ENCODE results near the gene GNAT1. TPM values are rescaled to one million over a fixed set of nuclear protein-coding genes. Genes with fewer than 3 reads are reported as not detected.

The GNAT1 gene
- total and polyA plus RNA-seq, 2 of the 13 experiments (the other 11 are each of a cell fraction or from before 2014, with no cell fraction given), result 0.15 TPM; not detected in 1

DNA sequence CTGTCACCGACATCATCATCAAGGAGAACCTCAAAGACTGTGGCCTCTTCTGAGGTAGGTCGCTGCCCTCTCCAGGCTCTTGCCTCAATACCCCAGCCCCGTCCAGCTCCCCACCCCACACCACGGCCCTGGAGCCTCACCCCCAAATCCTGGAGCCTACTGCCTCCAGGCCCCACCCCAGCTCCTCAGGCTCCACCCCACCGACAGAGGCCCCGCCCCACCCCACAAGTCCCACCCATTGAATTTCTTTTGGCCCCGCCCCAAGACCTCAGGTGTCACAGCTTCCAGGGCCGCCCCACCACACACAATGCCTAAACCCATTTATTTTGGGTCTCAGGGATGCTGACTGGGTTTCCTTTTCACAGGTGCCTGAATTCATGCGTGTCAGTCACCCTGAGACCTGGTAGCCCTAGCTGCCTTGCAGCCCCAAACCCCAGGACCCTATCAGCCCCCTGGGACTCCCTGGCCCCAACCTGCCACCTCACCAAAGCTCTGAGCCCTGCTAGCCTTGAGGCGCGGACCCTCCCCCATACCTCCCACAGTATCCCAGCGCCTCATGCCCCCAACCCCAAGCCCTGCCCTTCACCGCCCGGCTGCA, 3.6 kb downstream of the GNAT1 start (continued):
- TF ChIP-seq, protein P1, sequence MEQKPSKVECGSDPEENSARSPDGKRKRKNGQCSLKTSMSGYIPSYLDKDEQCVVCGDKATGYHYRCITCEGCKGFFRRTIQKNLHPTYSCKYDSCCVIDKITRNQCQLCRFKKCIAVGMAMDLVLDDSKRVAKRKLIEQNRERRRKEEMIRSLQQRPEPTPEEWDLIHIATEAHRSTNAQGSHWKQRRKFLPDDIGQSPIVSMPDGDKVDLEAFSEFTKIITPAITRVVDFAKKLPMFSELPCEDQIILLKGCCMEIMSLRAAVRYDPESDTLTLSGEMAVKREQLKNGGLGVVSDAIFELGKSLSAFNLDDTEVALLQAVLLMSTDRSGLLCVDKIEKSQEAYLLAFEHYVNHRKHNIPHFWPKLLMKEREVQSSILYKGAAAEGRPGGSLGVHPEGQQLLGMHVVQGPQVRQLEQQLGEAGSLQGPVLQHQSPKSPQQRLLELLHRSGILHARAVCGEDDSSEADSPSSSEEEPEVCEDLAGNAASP (CRISPR knock-in tag; IDR thresholded peaks at IDR 0.05; ENCODE audit: borderline replicate concordance), result no peak
- TF ChIP-seq, protein P2, sequence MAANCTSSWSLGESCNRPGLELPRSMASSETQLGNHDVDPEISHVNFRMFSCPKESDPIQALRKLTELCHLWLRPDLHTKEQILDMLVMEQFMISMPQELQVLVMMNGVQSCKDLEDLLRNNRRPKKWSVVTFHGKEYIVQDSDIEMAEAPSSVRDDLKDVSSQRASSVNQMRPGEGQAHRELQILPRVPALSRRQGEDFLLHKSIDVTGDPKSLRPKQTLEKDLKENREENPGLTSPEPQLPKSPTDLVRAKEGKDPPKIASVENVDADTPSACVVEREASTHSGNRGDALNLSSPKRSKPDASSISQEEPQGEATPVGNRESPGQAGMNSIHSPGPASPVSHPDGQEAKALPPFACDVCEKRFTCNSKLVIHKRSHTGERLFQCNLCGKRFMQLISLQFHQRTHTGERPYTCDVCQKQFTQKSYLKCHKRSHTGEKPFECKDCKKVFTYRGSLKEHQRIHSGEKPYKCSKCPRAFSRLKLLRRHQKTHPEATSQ (CRISPR knock-in tag; IDR thresholded peaks at IDR 0.05; ENCODE audit: borderline replicate concordance), result no peak
- TF ChIP-seq ZSCAN31 (CRISPR knock-in tag; IDR thresholded peaks at IDR 0.05; ENCODE audit: low read depth) (no peak), ZBTB21 (CRISPR knock-in tag; IDR thresholded peaks at IDR 0.05) (no peak), THYN1 (CRISPR knock-in tag; IDR thresholded peaks at IDR 0.05; ENCODE audit: borderline replicate concordance, low read depth) (no peak), PRMT3 (CRISPR knock-in tag; IDR thresholded peaks at IDR 0.05; ENCODE audit: borderline replicate concordance, low read depth) (no peak), ZNF138 (CRISPR knock-in tag; IDR thresholded peaks at IDR 0.05; ENCODE audit: low read depth) (no peak), NFE2 (CRISPR knock-in tag; IDR thresholded peaks at IDR 0.05) (no peak), ZNF792 (CRISPR knock-in tag; IDR thresholded peaks at IDR 0.05) (no peak), GZF1 (CRISPR knock-in tag; IDR thresholded peaks at IDR 0.05) (no peak; the same call in 1 of the 2 replicates), POGK (CRISPR knock-in tag; conservative IDR thresholded peaks at IDR 0.05) (no peak), ZFY (CRISPR knock-in tag; IDR thresholded peaks at IDR 0.05) (no peak), FOXM1 (CRISPR knock-in tag; IDR thresholded peaks at IDR 0.05) (no peak), HDAC2 (CRISPR knock-in tag; IDR thresholded peaks at IDR 0.05) (no peak), ZFP90 (CRISPR knock-in tag; IDR thresholded peaks at IDR 0.05; ENCODE audit: borderline replicate concordance) (0 out of 2 replicates have a peak, but pooled peaks have one; percentile 6), CHD4 (IDR thresholded peaks at IDR 0.05; ENCODE audit: borderline replicate concordance, low read length) (0 out of 2 replicates have a peak, but pooled peaks have one; percentile 13), ZNF580 (CRISPR knock-in tag; IDR thresholded peaks at IDR 0.05; ENCODE audit: borderline replicate concordance, low read depth) (no peak; the same call in 1 of the 2 replicates), MXI1 (IDR thresholded peaks at IDR 0.05; ENCODE audit: borderline replicate concordance, low read depth, low read length) (no peak), GTF3A (CRISPR knock-in tag; conservative IDR thresholded peaks at IDR 0.05) (0 out of 2 replicates have a peak, but pooled peaks have one; percentile 20), ZNF530 (CRISPR knock-in tag; IDR thresholded peaks at IDR 0.05; ENCODE audit: low read depth) (no peak), ZEB1 (IDR thresholded peaks at IDR 0.05; ENCODE audit: insufficient replicate concordance, low read depth) (no peak), XBP1 (CRISPR knock-in tag; IDR thresholded peaks at IDR 0.05) (no peak)
- TF ChIP-seq, protein P3, sequence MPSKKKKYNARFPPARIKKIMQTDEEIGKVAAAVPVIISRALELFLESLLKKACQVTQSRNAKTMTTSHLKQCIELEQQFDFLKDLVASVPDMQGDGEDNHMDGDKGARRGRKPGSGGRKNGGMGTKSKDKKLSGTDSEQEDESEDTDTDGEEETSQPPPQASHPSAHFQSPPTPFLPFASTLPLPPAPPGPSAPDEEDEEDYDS (CRISPR knock-in tag; IDR thresholded peaks at IDR 0.05), result 0 out of 2 replicates have a peak, but pooled peaks have one; percentile 48
- TF ChIP-seq, protein P4, sequence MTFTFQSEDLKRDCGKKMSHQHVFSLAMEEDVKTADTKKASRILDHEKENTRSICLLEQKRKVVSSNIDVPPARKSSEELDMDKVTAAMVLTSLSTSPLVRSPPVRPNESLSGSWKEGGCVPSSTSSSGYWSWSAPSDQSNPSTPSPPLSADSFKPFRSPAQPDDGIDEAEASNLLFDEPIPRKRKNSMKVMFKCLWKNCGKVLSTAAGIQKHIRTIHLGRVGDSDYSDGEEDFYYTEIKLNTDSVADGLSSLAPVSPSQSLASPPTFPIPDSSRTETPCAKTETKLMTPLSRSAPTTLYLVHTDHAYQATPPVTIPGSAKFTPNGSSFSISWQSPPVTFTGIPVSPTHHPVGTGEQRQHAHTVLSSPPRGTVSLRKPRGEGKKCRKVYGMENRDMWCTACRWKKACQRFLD (CRISPR knock-in tag; IDR thresholded peaks at IDR 0.05; ENCODE audit: borderline replicate concordance), result peak; percentile 9; the same call in 1 of the 2 replicates

Data from HepG2 (cell line).